NCI-H1436 (cell line): ENCODE measurements around the gene KIAA0825.
"Not testable (repeated sequence)": the region's sequence is repeated elsewhere in the genome, so short reads cannot be mapped to it uniquely, and the experiment has no call there.

Experiments
- DNase-seq: peaks from one replicate; lab custom pipeline; 2025; lab: John Stamatoyannopoulos, UW

The KIAA0825 gene

GRCh38 chr5:94362857-94363256, 255.5 kb downstream of the KIAA0825 start:
- DNase-seq, result no peak

GRCh38 chr5:94361832-94362796, 256.3 kb downstream of the KIAA0825 start:
- DNase-seq, result no peak

- no peak for DNase-seq
Observed at GRCh38 chr5:94361161-94361560, 257.2 kb downstream of the KIAA0825 start.

DNA sequence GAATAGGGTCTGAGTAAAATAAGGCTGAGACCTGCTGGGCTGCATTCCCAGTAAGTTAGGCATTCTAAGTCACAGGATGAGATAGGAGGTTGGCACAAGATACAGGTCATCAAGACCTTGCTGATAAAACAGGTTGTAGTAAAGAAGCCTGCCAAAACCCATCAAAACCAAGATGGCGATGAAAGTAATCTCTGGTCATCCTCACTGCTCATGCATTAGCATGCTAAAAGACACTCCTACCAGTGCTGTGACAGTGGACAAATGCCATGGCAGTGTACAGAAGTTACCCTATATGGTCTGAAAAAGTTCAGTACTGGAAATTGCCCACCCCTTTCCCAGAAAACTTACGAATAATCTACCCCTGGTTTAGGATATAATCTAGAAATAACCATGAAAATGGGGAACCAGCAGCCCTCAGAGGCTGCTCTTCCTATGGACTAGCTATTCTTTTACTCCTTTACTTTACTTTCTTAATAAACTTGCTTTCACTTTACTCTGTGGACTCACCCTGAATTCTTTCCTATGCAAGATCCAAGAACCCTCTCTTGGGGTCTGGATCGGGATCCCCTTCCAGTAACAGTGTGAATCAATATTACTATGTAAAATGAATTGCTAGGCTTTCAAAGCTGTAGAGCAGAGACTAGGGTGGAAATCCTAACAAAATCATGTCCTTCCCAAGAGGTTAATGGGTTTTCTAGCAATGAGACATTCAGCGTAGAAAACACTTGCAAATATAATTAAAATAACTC, 257.8 kb downstream of the KIAA0825 start:
- no peak for DNase-seq

- no peak for DNase-seq
Observed at GRCh38 chr5:94359880-94360279, 258.5 kb downstream of the KIAA0825 start.

DNA sequence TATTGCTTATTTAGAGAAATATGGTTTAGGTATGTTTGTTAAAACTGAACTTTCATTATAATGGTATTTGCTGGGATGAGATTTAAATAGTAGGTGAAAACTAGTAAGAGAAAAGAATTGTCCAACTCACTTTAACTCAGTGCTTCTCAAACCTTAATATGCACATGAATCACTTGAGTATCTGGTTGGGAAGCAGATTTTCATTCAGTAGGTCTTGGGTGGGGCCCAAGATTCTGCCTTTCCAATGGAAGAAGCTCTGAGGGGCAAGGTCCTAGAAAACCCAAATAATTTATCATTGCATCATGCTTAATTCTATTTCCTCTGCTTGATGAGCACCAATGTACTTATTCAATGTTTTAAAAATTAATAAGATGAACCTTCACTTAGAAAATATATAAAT, 262.6 kb downstream of the KIAA0825 start:
- no peak for DNase-seq

GRCh38 chr5:94354837-94355485, 263.4 kb downstream of the KIAA0825 start:
- not testable (repeated sequence) for DNase-seq

- no peak for DNase-seq
Observed at GRCh38 chr5:94353605-94354004, 264.8 kb downstream of the KIAA0825 start.

DNA sequence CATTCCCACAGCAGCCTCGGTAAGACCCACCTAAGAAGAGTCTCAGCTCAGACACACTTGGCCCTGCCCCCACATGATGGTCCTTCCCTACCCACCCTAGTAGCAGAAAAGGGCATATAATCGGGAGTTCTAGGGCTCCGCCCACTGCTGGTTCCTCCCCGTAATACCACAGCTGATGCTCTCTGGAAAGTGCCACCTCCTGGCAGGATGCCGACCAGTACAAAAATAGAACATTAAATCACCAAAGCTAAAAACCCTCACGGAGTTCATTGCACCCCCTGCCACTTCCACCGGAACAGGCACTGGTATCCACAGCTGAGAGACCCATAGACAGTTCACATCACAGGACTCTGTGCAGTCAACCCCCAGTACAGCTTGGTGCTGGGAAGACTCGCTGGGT, 271.3 kb downstream of the KIAA0825 start:
- DNase-seq, result no peak

DNA sequence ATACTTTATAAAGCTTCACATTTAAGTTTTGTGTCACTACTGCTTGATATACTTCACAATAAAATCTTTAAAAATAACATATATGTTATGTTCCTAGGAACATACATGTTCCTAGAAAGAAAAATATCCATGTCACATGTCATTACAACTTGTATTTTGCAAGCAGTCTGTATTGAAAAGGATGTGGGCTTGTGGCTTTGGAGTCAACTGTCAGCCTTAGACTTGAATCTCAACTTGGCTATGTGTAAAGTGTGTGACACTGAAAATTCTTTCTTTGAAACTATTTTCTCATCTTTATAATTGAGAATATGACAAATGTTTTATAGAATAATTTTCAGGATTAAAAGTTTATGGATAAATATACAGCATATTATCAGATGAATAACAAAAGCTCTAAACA, 273.1 kb downstream of the KIAA0825 start:
- no peak for DNase-seq

DNA sequence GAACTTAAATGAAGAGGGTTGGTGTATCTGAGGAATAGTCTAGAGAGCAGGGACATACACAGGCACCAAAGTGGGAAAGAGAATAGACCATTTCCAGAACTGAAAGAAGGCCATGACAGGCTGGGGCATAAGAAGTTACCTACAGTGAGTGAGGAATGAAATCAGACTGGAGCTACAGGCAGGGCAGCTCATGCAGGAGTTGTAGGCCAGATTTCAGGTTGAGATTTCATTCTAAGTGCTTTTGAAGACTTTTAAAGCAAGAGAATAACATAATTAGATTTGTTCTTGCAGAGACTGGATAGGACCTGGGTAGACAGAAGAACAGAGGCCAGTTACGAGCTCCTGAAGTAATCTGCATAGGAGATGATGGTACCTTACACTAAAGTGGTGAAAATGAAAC, 280.8 kb downstream of the KIAA0825 start:
- DNase-seq, result no peak

GRCh38 chr5:94335936-94336335, 282.5 kb downstream of the KIAA0825 start:
- no peak for DNase-seq

- no peak for DNase-seq
Observed at GRCh38 chr5:94329115-94329514, 289.3 kb downstream of the KIAA0825 start.

DNA sequence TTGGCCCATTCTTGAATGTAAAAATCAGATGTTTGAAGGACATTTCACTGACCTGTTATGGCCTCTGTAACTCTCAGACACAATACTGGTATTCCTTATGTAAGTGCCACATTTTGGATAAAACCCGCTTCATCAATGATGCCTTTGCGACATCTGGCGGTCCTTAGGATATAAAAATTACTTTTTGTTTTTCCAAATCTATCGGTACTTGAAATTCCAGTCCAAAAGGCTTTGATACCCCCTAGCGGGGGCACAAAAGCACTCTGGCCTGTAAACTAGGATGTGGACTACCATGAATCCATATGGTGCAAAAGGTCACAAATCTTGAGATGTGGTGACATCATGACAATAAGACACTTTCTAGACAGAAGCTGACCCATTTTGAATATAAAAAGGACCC, 291.8 kb downstream of the KIAA0825 start:
- DNase-seq, result no peak

GRCh38 chr5:94316916-94317838, 301.2 kb downstream of the KIAA0825 start:
- no peak for DNase-seq

DNA sequence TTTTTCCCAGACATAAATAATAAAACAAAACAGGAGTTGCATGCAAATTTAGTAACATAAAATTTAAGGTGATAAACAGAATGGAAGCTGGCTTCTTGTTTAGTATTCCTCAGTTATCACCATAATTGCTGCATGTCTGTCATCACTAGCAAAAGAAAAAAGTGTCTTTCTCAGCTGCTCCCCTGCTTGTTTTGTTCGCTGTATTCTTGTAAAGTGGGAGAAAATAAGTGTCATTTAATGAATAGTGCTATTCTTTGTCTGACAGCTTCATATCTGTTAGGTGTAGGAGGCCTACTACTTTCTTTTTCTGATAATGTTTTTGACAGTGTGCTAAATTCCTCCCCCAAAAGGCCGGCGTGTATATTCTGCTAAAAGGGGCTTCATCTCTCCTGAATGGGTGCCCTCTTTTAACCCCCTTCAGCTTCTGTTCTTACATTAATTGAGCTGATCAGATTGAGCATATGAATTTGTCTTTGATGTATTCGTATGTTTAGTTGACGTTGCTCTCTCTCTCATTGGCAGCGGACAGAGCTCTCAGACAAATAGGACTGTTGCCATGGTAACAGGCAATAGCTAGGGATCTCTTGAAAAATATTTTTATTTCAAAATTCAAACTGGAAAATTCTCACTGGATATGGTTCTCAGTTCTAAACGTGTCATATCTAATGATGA, 303.8 kb downstream of the KIAA0825 start:
- DNase-seq, result no peak

- no peak for DNase-seq
Observed at GRCh38 chr5:94313696-94314095, 304.7 kb downstream of the KIAA0825 start.

GRCh38 chr5:94313188-94313587, 305.2 kb downstream of the KIAA0825 start:
- no peak for DNase-seq

- no peak for DNase-seq
Observed at GRCh38 chr5:94312298-94312697, 306.1 kb downstream of the KIAA0825 start.

DNA sequence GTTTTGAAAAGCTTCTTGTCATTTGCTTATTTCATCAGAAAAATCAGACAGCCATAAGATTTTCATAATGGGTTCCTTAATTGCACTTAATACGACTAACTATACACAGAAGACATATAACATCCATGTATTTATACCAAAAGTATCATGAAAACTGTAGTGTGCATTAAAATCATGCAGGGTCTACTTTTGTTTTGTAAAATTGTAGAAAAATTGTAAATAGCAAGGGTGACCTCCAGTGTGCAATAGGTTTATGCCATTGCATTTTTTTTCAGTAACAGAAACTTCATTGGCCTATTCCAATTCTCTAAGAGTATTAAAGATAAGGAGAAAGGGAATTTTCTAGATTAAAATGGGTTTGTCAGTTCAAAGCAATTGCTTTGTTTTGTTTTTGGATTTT, 307.6 kb downstream of the KIAA0825 start:
- DNase-seq, result no peak

- no peak for DNase-seq
Observed at GRCh38 chr5:94309141-94309540, 309.3 kb downstream of the KIAA0825 start.
